GM12878 (cell line): Measurements from ENCODE around the gene TSHZ3. TPM values are rescaled to one million over a fixed set of nuclear protein-coding genes. Genes with fewer than 3 reads are reported as not detected.

ENCODE experiments used
- ATAC-seq: fragments of 200-7000 bp; cut with Tn5 transposase; 3 replicates; pipeline ENCODE4 v1.9.1; 2020; ENCODE audit warnings: mild to moderate bottlenecking, moderate library complexity
- BruUV-seq: library from RNA; stranded (reverse); fragments of 400-500 nt; replicated peaks from 2 replicates; lab custom pipeline; 2021; lab: Mats Ljungman, UMichigan
- CTCF ChIA-PET: fragments of 300-600 bp; sonication (Branson Sonifier 250); formaldehyde crosslinking; extraction: SDS; loops from one replicate; lab custom pipeline; 2021; ENCODE audit warnings: inconsistent platforms; lab: Yijun Ruan, JAX
- POLR2A ChIA-PET: fragments of 350-600 bp; formaldehyde crosslinking; extraction: SDS; loops from one replicate; lab custom pipeline; 2021; ENCODE audit warnings: inconsistent platforms; lab: Charles Lee
- RAD21 ChIA-PET: fragments of 300-600 bp; sonication (Branson Sonifier 250); formaldehyde crosslinking; loops from one replicate; lab custom pipeline; 2023; ENCODE audit warnings: antibody characterized with exemption; ENCODE audit not compliant: unreplicated experiment; lab: Charles Lee
- SMC1A ChIA-PET: fragments of 300-600 bp; sonication (Branson Sonifier 250); formaldehyde crosslinking; loops from one replicate; lab custom pipeline; 2023; ENCODE audit not compliant: unreplicated experiment, uncharacterized antibody; lab: Charles Lee
- DNase-seq: peaks from one replicate; pipeline ENCODE4 v3.0.0-alpha.2; 2011; ENCODE audit warnings: low read depth, low spot score
- FAIRE-seq: peaks from 3 replicates; lab custom pipeline; 2011; peaks lifted over from hg19 to GRCh38; lab: Jason Lieb, UNC
- H2AFZ ChIP-seq: 2 replicates; pipeline ENCODE4 v1.6.0; 2011; ENCODE audit warnings: low read depth, low read length, control low read depth; ENCODE audit not compliant: control insufficient read depth
- H3K27ac ChIP-seq: 2 replicates; pipeline ENCODE4 v1.5.1; 2011; ENCODE audit warnings: control low read depth; ENCODE audit not compliant: control insufficient read depth, insufficient read depth
- H3K27me3 ChIP-seq, 2 experiments: replicated peaks in 1 of 2; 2 replicates each; pipeline versions ENCODE4 v1.6.0 to v1.6.1; 2011; ENCODE audit warnings: low read length in 1 of 2; ENCODE audit not compliant: control insufficient read depth in 2 of 2, insufficient read depth in 2 of 2
- H3K36me3 ChIP-seq, 2 experiments: 2 replicates each; pipeline ENCODE4 v1.5.1; 2011; ENCODE audit warnings: low read length in 1 of 2; ENCODE audit not compliant: control insufficient read depth in 2 of 2, insufficient read depth in 2 of 2
- H3K4me1 ChIP-seq: 2 replicates; pipeline ENCODE4 v1.6.1; 2011; ENCODE audit warnings: mild to moderate bottlenecking, low read length, moderate library complexity, mixed read lengths; ENCODE audit not compliant: control insufficient read depth, insufficient read depth
- H3K4me2 ChIP-seq: 2 replicates; pipeline ENCODE4 v1.6.0; 2011; ENCODE audit warnings: control low read depth; ENCODE audit not compliant: control insufficient read depth, insufficient read depth
- H3K4me3 ChIP-seq: fragments of 200-600 bp; sonication (generic); 2 replicates; pipeline ENCODE4 v1.5.1; 2016
- H3K79me2 ChIP-seq: 2 replicates; pipeline ENCODE4 v1.6.0; 2011; ENCODE audit warnings: low read length; ENCODE audit not compliant: control insufficient read depth, insufficient read depth
- H3K9ac ChIP-seq: 2 replicates; pipeline ENCODE4 v1.8.0; 2011; ENCODE audit warnings: low read length, control low read depth, mixed read lengths; ENCODE audit not compliant: control insufficient read depth, insufficient read depth
- H3K9me3 ChIP-seq: replicated peaks from 3 replicates; pipeline ENCODE4 v1.5.1; 2011; ENCODE audit warnings: mild to moderate bottlenecking, low read length; ENCODE audit not compliant: control insufficient read depth, insufficient read depth
- H4K20me1 ChIP-seq: 2 replicates; pipeline ENCODE4 v1.6.0; 2011; ENCODE audit not compliant: control insufficient read depth, insufficient read depth
- CEBPB ChIP-seq, 2 experiments: fragments of 150-350 bp in 1 of 2; IDR thresholded peaks; 2 replicates each; pipeline ENCODE4 v1.6.1; 2012 to 2014; ENCODE audit warnings: low read depth in 2 of 2, low read length in 2 of 2, borderline replicate concordance in 1 of 2, inconsistent platforms in 1 of 2
- JUND ChIP-seq: IDR thresholded peaks from 2 replicates; pipeline ENCODE4 v1.6.1; 2012; ENCODE audit warnings: low read depth, mild to moderate bottlenecking, low read length, improper control_type of control experiment, moderate library complexity
- MTA2 ChIP-seq: fragments of 450-650 bp; IDR thresholded peaks from 2 replicates; pipeline ENCODE4 v1.6.1; 2016; ENCODE audit warnings: low read depth, mild to moderate bottlenecking, moderate library complexity
- MXI1 ChIP-seq: fragments of 150-350 bp; IDR thresholded peaks from 2 replicates; pipeline ENCODE4 v1.6.1; 2011; ENCODE audit warnings: low read depth, mild to moderate bottlenecking, inconsistent platforms, low read length, improper control_type of control experiment
- MYC ChIP-seq: IDR thresholded peaks from 2 replicates; pipeline ENCODE4 v1.6.1; 2011; ENCODE audit warnings: mild to moderate bottlenecking, low read length, moderate library complexity, inconsistent platforms; ENCODE audit not compliant: insufficient read depth, insufficient replicate concordance, insufficient read length, severe bottlenecking
- PRDM15 ChIP-seq: fragments of 450-650 bp; formaldehyde crosslinking; IDR thresholded peaks from 2 replicates; pipeline ENCODE4 v1.4.0; 2020; ENCODE audit warnings: mild to moderate bottlenecking, moderate library complexity
- WGBS: methylation state at CpG from one replicate; pipeline ENCODE4 v1.1.6; 2016; ENCODE audit warnings: low lambda C conversion rate; ENCODE audit not compliant: insufficient replicate concordance, insufficient coverage; ENCODE audit errors: missing lambda C conversion rate; 5-methylcytosine and 5-hydroxymethylcytosine counted together
- in situ Hi-C: fragments of 300-500 bp; cut with MboI; formaldehyde crosslinking; loops from 9 replicates; pipeline ENCODE4 v1.14.3; 2018; ENCODE audit warnings: mixed read lengths
- intact Hi-C: fragments of 100-400 bp; cut with micrococcal nuclease; formaldehyde crosslinking; loops from one replicate; pipeline ENCODE4 v1.14.2; 2022; ENCODE audit not compliant: unreplicated experiment
- polyA plus RNA-seq, 11 experiments: library from polyadenylated mRNA; depleted of rRNA in 4 of 11; unstranded in 6 of 11; stranded (reverse) in 5 of 11; fragments of >200 nt; fragmentation: Nextera tagmentation in 4 of 11; fragmentation: Illumina TruSeq in 1 of 11; extraction: Ambion mirVana in 4 of 11; extraction: Trizol in 1 of 11; gene quantifications; 1 replicate in 1 of 11; 2 replicates in 10 of 11; pipeline versions ENCODE4 v1.2.1 to v1.2.3, GENCODE V29; 2011 to 2016; ENCODE audit warnings: inconsistent platforms in 2 of 11, missing spikeins in 2 of 11, low read depth in 1 of 11
- total RNA-seq, 4 experiments: library from RNA; depleted of rRNA in 3 of 4; stranded (reverse); fragments of >200 nt in 3 of 4; fragmentation: Illumina TruSeq in 1 of 4; extraction: Trizol in 1 of 4; gene quantifications; 2 replicates each; pipeline versions ENCODE4 v1.2.1 to v1.2.3, GENCODE V29; 2013 to 2021
- TF ChIP-seq, protein P1 (sequence below), 3 experiments: IDR thresholded peaks in 2 of 3; conservative IDR thresholded peaks in 1 of 3; 2 replicates each; pipeline ENCODE4 v1.5.1; 2011; ENCODE audit warnings: low read depth in 3 of 3, low read length in 3 of 3, mild to moderate bottlenecking in 3 of 3, control low read depth in 2 of 3, moderate library complexity in 2 of 3, inconsistent platforms in 1 of 3, mixed read lengths in 1 of 3; ENCODE audit not compliant: control insufficient read depth in 2 of 3, insufficient read depth in 1 of 3; ENCODE audit errors: extremely low read depth in 1 of 3
- TF ChIP-seq, protein P2 (sequence below): fragments of 450-650 bp; formaldehyde crosslinking; IDR thresholded peaks from 2 replicates; pipeline ENCODE4 v1.4.0; 2022; ENCODE audit warnings: mild to moderate bottlenecking, moderate library complexity

Gene TSHZ3
- total and polyA plus RNA-seq, 10 of the 15 experiments (the other 5 are each of a cell fraction or from before 2014, with no cell fraction given) = 0.23 TPM; not detected in 9

- no peaks in the 10 kb centered on the region for H3K4me1 ChIP-seq
- intact Hi-C loops (no loop called here), in situ Hi-C loops (no loop called here)
- 8% methylated on average over 6 of the region's 6 CpGs for WGBS
- FAIRE-seq (no peak), DNase-seq (no peak), ATAC-seq (no peak)
- H4K20me1 ChIP-seq = no peaks in the 10 kb centered on the region
- ChIA-PET POLR2A (no interaction called here), CTCF (no interaction called here), SMC1A (no interaction called here), RAD21 (no interaction called here)
- no peak overlapping the region for H3K4me2 ChIP-seq
- no TSS peak for BruUV-seq
- no peak overlapping the region for H3K27ac ChIP-seq
- H3K4me3 ChIP-seq = no peak overlapping the region
- H3K9me3 ChIP-seq = no peaks in the 10 kb centered on the region; the same call in 2 of the 3 replicates
- no peak overlapping the region for H3K9ac ChIP-seq
- H2AFZ ChIP-seq = no peak overlapping the region
- no peaks in the 10 kb centered on the region for H3K27me3 ChIP-seq
- H3K36me3 ChIP-seq = no peaks in the 10 kb centered on the region
- no peaks in the 10 kb centered on the region for H3K79me2 ChIP-seq
- TF ChIP-seq, protein P1, sequence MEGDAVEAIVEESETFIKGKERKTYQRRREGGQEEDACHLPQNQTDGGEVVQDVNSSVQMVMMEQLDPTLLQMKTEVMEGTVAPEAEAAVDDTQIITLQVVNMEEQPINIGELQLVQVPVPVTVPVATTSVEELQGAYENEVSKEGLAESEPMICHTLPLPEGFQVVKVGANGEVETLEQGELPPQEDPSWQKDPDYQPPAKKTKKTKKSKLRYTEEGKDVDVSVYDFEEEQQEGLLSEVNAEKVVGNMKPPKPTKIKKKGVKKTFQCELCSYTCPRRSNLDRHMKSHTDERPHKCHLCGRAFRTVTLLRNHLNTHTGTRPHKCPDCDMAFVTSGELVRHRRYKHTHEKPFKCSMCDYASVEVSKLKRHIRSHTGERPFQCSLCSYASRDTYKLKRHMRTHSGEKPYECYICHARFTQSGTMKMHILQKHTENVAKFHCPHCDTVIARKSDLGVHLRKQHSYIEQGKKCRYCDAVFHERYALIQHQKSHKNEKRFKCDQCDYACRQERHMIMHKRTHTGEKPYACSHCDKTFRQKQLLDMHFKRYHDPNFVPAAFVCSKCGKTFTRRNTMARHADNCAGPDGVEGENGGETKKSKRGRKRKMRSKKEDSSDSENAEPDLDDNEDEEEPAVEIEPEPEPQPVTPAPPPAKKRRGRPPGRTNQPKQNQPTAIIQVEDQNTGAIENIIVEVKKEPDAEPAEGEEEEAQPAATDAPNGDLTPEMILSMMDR (IDR thresholded peaks at IDR 0.05 in 2 of 3, conservative IDR thresholded peaks at IDR 0.05 in 1 of 3; ENCODE audit: control insufficient read depth in 2 of 3, extremely low read depth in 1 of 3, insufficient read depth in 1 of 3, low read depth in 3 of 3, low read length in 3 of 3) = no peak
- no peak for TF ChIP-seq MYC
- TF ChIP-seq JUND = no peak
- TF ChIP-seq MXI1 = no peak
- TF ChIP-seq, protein P2, sequence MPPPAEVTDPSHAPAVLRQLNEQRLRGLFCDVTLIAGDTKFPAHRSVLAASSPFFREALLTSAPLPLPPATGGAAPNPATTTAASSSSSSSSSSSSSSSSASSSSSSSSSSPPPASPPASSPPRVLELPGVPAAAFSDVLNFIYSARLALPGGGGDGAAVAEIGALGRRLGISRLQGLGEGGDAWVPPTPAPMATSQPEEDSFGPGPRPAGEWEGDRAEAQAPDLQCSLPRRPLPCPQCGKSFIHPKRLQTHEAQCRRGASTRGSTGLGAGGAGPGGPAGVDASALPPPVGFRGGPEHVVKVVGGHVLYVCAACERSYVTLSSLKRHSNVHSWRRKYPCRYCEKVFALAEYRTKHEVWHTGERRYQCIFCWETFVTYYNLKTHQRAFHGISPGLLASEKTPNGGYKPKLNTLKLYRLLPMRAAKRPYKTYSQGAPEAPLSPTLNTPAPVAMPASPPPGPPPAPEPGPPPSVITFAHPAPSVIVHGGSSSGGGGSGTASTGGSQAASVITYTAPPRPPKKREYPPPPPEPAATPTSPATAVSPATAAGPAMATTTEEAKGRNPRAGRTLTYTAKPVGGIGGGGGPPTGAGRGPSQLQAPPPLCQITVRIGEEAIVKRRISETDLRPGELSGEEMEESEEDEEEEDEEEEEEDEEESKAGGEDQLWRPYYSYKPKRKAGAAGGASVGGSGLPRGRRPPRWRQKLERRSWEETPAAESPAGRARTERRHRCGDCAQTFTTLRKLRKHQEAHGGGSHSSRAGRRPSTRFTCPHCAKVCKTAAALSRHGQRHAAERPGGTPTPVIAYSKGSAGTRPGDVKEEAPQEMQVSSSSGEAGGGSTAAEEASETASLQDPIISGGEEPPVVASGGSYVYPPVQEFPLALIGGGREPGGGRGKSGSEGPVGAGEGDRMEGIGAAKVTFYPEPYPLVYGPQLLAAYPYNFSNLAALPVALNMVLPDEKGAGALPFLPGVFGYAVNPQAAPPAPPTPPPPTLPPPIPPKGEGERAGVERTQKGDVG = no peak
- no peak for TF ChIP-seq PRDM15 (CRISPR knock-in tag)
- no peak for TF ChIP-seq MTA2
- TF ChIP-seq CEBPB (IDR thresholded peaks at IDR 0.05; ENCODE audit: borderline replicate concordance in 1 of 2, low read depth in 2 of 2, low read length in 2 of 2) = no peak
Observed at GRCh38 chr19:31270897-31271296, 78.3 kb downstream of the TSHZ3 start.
